NCI-H524 (cell line): ENCODE results near the gene STAP2.
A peak's percentile ranks its signal among the peaks of the same experiment; 100 is the strongest.
"Not testable (repeated sequence)": the region's sequence is repeated elsewhere in the genome, so short reads cannot be mapped to it uniquely, and the experiment has no call there.

Experiments
- DNase-seq, 2 experiments: peaks; one replicate each; lab custom pipeline; 2025; lab: John Stamatoyannopoulos, UW

Gene STAP2

GRCh38 chr19:4298810-4299550 is 39.6 kb downstream of the STAP2 start:
- DNase-seq, result no peak

DNA sequence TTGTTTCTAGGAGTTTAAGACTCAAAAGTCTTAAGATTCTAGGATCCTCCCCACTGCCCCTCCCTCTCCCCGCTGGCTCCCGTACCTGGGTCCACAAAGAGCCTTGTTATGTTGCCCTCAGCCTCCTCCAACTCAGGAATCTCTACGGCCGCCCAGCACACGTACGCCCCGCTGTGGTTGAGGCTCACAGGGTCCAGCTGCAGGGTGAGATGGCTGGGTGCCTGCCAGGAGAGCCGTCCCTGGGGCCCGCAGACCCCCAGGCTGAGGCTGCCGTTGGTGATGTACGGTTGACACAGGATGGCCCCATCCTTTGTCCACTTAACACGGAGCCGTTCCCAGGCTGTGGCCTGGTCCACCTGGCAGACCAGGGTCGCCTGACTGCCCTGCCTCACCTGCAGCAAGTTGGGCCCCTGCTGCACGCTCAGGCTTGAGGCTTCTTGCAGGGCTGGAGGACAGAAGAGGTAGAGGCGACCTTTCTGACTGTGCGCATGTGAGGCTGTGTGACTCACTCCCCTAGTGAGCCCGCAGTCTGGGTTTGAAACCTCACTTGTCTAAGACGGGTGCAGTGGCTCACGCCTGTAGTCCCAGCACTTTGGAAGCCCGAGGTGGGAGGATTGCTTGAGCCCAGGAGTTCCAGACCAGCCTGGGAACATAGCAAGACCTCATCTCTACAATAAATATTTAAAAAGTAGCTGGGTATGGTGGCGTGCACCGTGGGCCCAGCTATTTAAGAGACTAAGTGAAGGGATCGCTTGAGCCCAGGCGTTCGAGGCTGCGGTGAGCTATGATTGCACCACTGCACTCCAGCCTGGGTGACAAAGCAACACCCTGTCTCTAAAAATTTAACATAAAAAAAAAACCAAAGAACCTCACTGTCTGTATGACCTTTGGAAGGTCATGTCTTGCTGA is 40.5 kb downstream of the STAP2 start:
- no peak for DNase-seq

GRCh38 chr19:4295972-4296771 is 42.5 kb downstream of the STAP2 start:
- DNase-seq, result peak; percentile 98 to 99

- no peak for DNase-seq
Observed at GRCh38 chr19:4294389-4294788, 44.2 kb downstream of the STAP2 start.

GRCh38 chr19:4292515-4292914 is 46.1 kb downstream of the STAP2 start:
- no peak for DNase-seq

- DNase-seq, result no peak
Observed at GRCh38 chr19:4291184-4291732, 47.4 kb downstream of the STAP2 start.

DNA sequence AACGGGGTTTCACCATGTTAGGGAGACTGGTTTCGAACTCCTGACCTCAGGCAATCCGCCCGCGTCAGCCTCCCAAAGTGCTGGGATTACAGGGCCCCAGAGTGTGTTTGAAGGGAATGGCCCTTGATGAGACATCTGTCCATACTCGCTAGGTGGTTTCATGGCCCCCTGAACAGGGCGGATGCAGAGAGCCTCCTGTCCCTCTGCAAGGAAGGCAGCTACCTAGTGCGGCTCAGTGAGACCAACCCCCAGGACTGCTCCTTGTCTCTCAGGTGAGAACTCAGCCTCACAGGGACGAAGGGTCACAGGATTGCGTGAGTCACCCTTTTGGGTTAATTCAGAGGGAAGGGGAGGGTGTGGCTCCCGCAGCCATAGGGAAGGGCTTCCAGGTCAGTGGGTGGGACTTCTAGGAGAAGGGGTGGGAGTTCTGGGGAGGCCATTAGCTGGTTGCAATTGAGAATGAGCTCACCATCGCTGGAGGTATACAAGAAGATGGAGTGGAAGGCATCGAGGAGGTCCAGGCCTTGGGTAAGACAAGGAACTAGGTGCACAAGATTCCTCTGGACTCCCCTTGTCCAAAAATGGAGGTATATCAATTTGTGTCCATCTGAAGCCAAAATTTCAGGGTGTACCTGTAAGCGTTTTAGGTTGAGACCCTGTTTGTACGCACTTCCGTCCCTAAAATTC is 50.4 kb downstream of the STAP2 start:
- DNase-seq, result no peak

GRCh38 chr19:4286141-4286540 is 52.5 kb downstream of the STAP2 start:
- DNase-seq, result not testable (repeated sequence)

DNA sequence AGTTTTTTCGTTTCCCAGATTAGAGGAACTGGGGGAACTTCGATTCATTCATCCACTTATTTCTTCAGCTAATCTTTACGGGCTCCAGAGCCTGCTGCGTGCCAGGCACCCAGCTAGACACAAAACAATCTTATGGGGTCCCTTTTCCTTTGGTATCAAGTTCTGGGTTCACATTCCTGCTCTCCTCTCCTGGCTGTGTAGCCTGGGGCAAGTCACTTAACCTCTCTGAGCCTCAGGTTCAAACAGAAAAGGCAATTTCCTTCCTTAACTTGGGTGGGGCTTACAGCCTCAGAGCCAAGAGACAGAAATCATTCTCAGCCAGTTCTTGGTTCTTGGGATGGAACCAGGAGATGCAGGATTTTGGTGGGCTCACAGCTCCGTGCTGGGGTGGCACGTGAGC is 53.7 kb downstream of the STAP2 start:
- DNase-seq, result no peak

DNA sequence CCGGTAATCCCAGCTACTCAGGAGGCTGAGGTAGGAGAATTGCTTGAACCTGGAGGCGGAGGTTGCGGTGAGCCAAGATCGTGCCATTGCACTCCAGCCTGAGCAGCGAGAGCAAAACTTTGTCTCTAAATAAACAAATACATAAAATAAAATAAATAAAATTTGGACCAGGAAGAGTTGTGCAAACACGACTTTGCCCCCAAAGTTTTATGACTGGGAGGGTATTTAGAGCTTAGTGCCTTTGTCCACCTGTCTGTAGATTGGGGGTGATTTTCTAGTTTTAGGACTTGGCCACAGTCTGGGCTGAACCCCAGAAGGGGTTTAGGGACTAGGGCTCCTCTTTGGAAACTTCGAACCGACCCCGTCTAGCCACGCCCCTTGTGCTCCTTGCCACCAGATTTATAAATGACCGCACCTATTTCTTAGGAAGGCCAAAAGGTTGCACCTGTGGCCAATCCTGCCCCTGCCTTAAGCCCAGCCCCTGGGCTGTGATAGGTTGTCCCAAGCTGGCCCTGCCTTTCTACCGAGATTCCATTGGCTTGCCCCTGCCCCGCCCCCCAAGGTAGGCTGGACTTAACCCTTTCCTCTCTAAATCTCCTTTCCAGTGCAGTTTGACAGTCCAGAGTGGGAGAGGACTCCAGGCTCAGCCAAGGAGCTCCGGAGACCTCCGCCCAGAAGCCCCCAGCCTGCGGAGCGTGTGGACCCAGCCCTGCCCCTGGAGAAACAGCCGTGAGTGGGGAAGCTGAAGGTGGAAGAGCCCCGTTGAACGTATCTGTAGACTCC is 54.3 kb downstream of the STAP2 start:
- DNase-seq, result peak in 1 of 2 experiments; percentile 29

- no peak for DNase-seq
Observed at GRCh38 chr19:4279530-4280422, 58.9 kb downstream of the STAP2 start.

GRCh38 chr19:4279267-4279529 is 59.4 kb downstream of the STAP2 start:
- no peak for DNase-seq

DNA sequence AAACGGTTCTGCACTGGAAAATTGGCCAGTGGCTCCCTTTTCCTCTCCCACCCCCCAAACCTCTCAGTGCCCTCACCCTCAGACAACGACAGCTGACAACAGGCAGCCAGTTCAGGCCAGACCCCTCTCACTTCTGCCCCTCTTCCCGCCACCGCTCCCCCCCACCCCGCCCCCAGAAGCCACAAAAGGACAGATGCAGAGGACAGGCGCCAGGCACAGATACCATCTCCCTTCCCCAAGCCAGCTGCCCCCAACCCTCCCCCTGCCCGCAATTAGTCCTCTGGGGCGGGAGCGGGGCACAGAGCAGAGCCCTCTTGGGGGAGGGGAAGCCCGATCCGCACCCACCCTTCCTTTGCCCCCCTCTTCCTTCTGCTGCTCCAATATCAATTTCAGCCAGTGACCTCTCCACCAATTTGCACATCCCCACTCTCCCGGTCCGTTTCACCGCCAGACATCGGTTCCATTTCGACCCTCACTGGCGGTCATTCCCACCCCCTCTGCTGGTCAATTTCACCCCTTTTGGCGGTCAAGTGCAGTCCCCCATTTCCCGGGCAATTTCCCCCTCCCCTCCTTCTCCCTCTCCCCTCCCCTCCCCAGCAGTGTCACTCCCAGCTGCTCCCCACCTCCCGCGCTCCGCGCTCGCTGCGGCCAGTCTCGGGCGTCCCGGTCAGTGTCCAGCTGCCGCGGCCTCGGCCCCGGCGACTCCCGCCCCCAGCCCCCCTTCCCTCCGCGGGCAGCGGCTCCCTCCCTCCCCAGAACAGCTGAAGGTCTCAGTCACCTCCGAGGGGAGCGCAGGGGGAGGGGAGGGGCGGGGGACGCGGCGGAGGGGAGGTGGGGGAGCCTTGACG is 60.0 kb downstream of the STAP2 start, which contains the start of gene SHD:
TSS of gene SHD (plus strand) at position 848 of the 848 bp plus-strand sequence. CDS start 798 bp downstream, outside the sequence.
- peak; percentile 45 to 70 for DNase-seq

DNA sequence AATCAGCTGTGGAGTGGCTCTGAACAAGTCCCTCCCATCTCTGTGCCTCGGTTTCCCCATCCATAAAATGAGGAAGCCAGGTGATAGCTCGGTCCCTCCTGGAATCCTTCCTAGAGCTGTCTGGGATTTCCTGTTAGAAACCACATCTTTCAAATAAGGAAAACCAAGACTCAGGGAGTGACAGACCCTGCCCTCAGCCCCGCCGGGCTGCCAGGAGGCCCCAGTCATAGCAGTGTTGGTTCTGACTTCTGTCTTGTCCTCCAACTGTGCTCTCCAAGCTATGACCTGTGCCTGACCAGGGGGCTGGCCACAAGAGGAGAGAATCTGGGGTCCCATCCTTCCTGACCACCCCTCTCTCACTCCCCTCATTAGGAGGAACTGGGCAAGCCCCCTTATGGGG is 60.6 kb downstream of the STAP2 start:
- no peak for DNase-seq

GRCh38 chr19:4277191-4277696 is 61.4 kb downstream of the STAP2 start:
- DNase-seq, result no peak

GRCh38 chr19:4274321-4274686 is 64.3 kb downstream of the STAP2 start:
- not testable (repeated sequence) for DNase-seq
